ENCODE measurements around the gene SPEM3.

The SPEM3 gene

DNA sequence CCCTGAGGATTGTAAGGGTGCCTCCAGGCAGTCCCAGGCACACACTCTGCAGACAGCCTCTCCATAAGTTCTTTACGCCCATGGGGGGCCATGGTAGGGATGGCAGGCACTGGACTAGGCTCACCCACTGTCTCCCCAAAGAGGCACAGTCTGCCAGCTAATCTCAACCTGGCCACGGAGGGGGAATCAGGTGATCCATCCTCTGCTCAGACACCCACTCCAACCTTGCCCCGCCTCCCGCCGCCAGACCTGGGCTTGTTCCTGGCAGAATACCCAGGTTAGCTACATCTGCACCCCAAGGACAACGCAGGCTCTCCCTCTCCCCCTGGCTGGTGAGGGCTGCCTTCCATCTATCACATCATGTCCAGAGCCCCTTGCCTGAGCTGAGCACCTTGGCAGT, 19.8 kb upstream of the SPEM3 start:
- Histone ChIP-seq H3K9ac (ENCODE audit: low read length) (no peak overlapping the region), H3K79me1 (replicated peaks; ENCODE audit: low read length, poor library complexity, severe bottlenecking) (peaks cover 22% of the 10 kb centered on the region), H2AK5ac (ENCODE audit: low read length, severe bottlenecking) (no peak overlapping the region), H3K36me3 (ENCODE audit: control insufficient read depth in 1 of 2, insufficient read depth in 2 of 2, low read depth in 1 of 2, low read length in 2 of 2) (peaks cover 29 to 38% of the 10 kb centered on the region in 2 experiments), H3K4me1 (ENCODE audit: control insufficient read depth, insufficient read depth, low read depth, low read length) (peaks cover 18% of the 10 kb centered on the region), H3K4me2 (ENCODE audit: low read length, poor library complexity, severe bottlenecking) (no peak overlapping the region), H2AFZ (ENCODE audit: low read depth, low read length) (no peak overlapping the region), H3K9me3 (ENCODE audit: control insufficient read depth, low read length) (no peaks in the 10 kb centered on the region), H3K18ac (ENCODE audit: low read depth in 1 of 2, low read length in 2 of 2) (no peak overlapping the region), H3K4me3 (ENCODE audit: insufficient read depth in 1 of 2, low read depth in 1 of 2, low read length in 2 of 2) (no peak overlapping the region), H2BK120ac (ENCODE audit: low read depth, low read length) (no peak overlapping the region), H3K14ac (ENCODE audit: low read length in 2 of 2) (no peak overlapping the region), H3K27me3 (ENCODE audit: control insufficient read depth in 1 of 2, insufficient read depth in 1 of 2, low read length in 2 of 2) (no peaks in the 10 kb centered on the region), H4K91ac (ENCODE audit: low read length) (no peak overlapping the region), H3K27ac (ENCODE audit: low read length, poor library complexity, severe bottlenecking) (no peak overlapping the region), H4K8ac (ENCODE audit: low read length) (no peak overlapping the region), H3K4ac (ENCODE audit: low read depth in 1 of 2, low read length in 2 of 2) (no peak overlapping the region), H2BK5ac (ENCODE audit: low read depth, low read length, poor library complexity, severe bottlenecking) (no peak overlapping the region), H3K23ac (ENCODE audit: low read length in 2 of 2) (no peak overlapping the region), H2BK12ac (ENCODE audit: low read length in 2 of 2) (no peak overlapping the region), H2BK15ac (ENCODE audit: low read depth, poor library complexity, severe bottlenecking) (no peak overlapping the region)
- WGBS = 88% methylated on average over 6 of the region's 6 CpGs
- DNase-seq = no peak

DNA sequence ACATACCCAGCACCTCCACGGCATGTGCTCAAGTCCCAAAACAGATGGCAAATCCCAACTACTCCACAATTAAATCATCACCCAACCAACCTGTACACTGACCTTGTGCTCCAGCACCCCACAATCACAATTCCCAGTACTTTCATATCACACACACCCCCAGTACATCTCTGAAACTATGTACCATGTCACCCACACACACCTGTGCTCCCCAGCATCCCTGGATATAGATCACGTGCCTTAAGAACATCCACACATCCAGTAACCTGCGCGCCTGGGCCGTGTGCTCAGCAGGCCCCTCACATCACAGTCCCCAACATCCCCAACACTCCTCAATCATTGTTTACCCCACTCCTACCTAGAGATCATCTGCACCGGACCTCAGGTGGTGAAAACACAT, 18.9 kb upstream of the SPEM3 start:
- Histone ChIP-seq H3K4me2 (ENCODE audit: low read length, poor library complexity, severe bottlenecking) (no peak overlapping the region), H2AK5ac (ENCODE audit: low read length, severe bottlenecking) (no peak overlapping the region), H4K91ac (ENCODE audit: low read length) (no peak overlapping the region), H2BK5ac (ENCODE audit: low read depth, low read length, poor library complexity, severe bottlenecking) (no peak overlapping the region), H3K36me3 (ENCODE audit: control insufficient read depth in 1 of 2, insufficient read depth in 2 of 2, low read depth in 1 of 2, low read length in 2 of 2) (peaks cover 29 to 46% of the 10 kb centered on the region in 2 experiments), H3K9ac (ENCODE audit: low read length) (no peak overlapping the region), H3K18ac (ENCODE audit: low read depth in 1 of 2, low read length in 2 of 2) (no peak overlapping the region), H2BK120ac (ENCODE audit: low read depth, low read length) (no peak overlapping the region), H3K23ac (ENCODE audit: low read length in 2 of 2) (no peak overlapping the region), H3K27ac (ENCODE audit: low read length, poor library complexity, severe bottlenecking) (no peak overlapping the region), H3K79me1 (replicated peaks; ENCODE audit: low read length, poor library complexity, severe bottlenecking) (peaks cover 23% of the 10 kb centered on the region), H3K4me1 (ENCODE audit: control insufficient read depth, insufficient read depth, low read depth, low read length) (peaks cover 18% of the 10 kb centered on the region), H3K4me3 (ENCODE audit: insufficient read depth in 1 of 2, low read depth in 1 of 2, low read length in 2 of 2) (no peak overlapping the region), H3K27me3 (ENCODE audit: control insufficient read depth in 1 of 2, insufficient read depth in 1 of 2, low read length in 2 of 2) (no peaks in the 10 kb centered on the region), H2AFZ (ENCODE audit: low read depth, low read length) (no peak overlapping the region), H3K9me3 (ENCODE audit: control insufficient read depth, low read length) (no peaks in the 10 kb centered on the region), H4K8ac (ENCODE audit: low read length) (no peak overlapping the region), H2BK12ac (ENCODE audit: low read length in 2 of 2) (no peak overlapping the region), H3K4ac (ENCODE audit: low read depth in 1 of 2, low read length in 2 of 2) (no peak overlapping the region), H2BK15ac (ENCODE audit: low read depth, poor library complexity, severe bottlenecking) (no peak overlapping the region), H3K14ac (ENCODE audit: low read length in 2 of 2) (no peak overlapping the region)
- WGBS = 95% methylated on average over 6 of the region's 6 CpGs
- DNase-seq = no peak

DNA sequence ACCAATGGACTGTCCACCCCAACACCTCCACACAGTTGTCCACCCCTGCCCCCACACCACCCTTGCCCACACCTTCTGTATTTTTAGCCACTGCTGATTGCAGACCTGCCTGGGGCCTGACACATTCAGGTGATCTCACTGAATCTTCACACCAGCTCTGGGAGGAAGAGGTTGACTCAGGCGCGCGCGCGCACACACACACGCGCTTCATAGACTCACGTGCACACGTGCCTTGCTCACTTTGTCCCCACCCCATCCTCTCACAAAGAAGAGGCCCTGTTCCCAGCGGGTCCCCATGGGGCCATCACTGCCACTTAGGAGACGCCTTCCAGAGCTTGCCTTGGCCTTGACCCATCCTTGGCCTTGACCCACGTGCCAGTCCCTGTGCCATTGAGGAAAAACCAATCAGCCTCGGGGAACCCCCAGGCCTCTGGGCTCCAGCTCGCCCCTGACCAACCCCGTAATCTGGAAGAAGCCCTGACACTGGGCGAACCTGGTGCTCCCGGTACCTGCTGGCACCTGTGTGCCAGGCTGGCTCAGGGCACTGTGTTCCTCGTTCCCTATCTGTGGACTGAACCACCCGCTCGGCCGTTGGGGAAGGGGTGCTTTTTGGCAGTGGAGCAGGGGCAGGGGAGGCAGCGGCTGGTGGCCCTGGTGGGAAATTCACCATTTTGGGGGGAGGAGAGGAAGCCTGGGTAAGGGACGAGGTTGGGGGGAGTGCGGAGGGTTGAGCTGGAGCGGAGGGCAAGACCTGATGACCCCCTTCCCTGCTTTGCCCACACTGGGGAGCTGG, 17.8 kb upstream of the SPEM3 start:
- Histone ChIP-seq H3K9ac (ENCODE audit: low read length) (no peak overlapping the region), H2AFZ (ENCODE audit: low read depth, low read length) (no peak overlapping the region), H3K4ac (ENCODE audit: low read depth in 1 of 2, low read length in 2 of 2) (no peak overlapping the region), H3K4me3 (ENCODE audit: insufficient read depth in 1 of 2, low read depth in 1 of 2, low read length in 2 of 2) (no peak overlapping the region), H3K14ac (ENCODE audit: low read length in 2 of 2) (no peak overlapping the region), H2BK12ac (ENCODE audit: low read length in 2 of 2) (no peak overlapping the region), H3K9me3 (ENCODE audit: control insufficient read depth, low read length) (no peaks in the 10 kb centered on the region), H3K27me3 (ENCODE audit: control insufficient read depth in 1 of 2, insufficient read depth in 1 of 2, low read length in 2 of 2) (no peaks in the 10 kb centered on the region), H3K27ac (ENCODE audit: low read length, poor library complexity, severe bottlenecking) (no peak overlapping the region), H3K4me2 (ENCODE audit: low read length, poor library complexity, severe bottlenecking) (no peak overlapping the region), H3K79me1 (replicated peaks; ENCODE audit: low read length, poor library complexity, severe bottlenecking) (peaks cover 20% of the 10 kb centered on the region), H4K8ac (ENCODE audit: low read length) (no peak overlapping the region), H4K91ac (ENCODE audit: low read length) (no peak overlapping the region), H3K36me3 (ENCODE audit: control insufficient read depth in 1 of 2, insufficient read depth in 2 of 2, low read depth in 1 of 2, low read length in 2 of 2) (peaks cover 40 to 57% of the 10 kb centered on the region in 2 experiments), H3K4me1 (ENCODE audit: control insufficient read depth, insufficient read depth, low read depth, low read length) (peaks cover 15% of the 10 kb centered on the region), H2BK120ac (ENCODE audit: low read depth, low read length) (no peak overlapping the region), H3K23ac (ENCODE audit: low read length in 2 of 2) (no peak overlapping the region), H2AK5ac (ENCODE audit: low read length, severe bottlenecking) (no peak overlapping the region), H3K18ac (ENCODE audit: low read depth in 1 of 2, low read length in 2 of 2) (no peak overlapping the region), H2BK5ac (ENCODE audit: low read depth, low read length, poor library complexity, severe bottlenecking) (no peak overlapping the region), H2BK15ac (ENCODE audit: low read depth, poor library complexity, severe bottlenecking) (no peak overlapping the region)
- WGBS = 96% methylated on average over 22 of the region's 25 CpGs
- DNase-seq = no peak

DNA sequence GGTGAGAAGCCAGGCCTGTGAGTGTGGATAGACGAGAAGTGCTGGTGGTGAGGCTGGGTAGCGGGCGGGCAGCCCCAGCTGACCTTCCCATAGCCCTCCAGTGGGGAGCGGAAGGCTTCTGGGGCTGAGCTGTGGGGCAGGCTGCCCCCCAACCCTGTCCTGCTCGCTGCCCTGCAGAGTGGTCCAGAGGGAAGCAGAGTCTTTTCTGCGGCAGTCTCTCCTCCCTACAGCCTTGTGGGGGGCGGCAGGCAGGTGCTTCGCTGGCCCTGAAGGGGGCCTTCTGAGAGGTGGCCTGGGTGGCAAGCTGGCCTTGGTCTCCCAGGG, 17.3 kb upstream of the SPEM3 start:
- H2BK5ac ChIP-seq (ENCODE audit: low read depth, low read length, poor library complexity, severe bottlenecking) = no peak overlapping the region
- H3K23ac ChIP-seq (ENCODE audit: low read length in 2 of 2) = no peak overlapping the region
- peaks cover 44 to 63% of the 10 kb centered on the region in 2 experiments for H3K36me3 ChIP-seq (ENCODE audit: control insufficient read depth in 1 of 2, insufficient read depth in 2 of 2, low read depth in 1 of 2, low read length in 2 of 2)
- H2BK12ac ChIP-seq (ENCODE audit: low read length in 2 of 2) = no peak overlapping the region
- no peak overlapping the region for H2AK5ac ChIP-seq (ENCODE audit: low read length, severe bottlenecking)
- no peak overlapping the region for H3K18ac ChIP-seq (ENCODE audit: low read depth in 1 of 2, low read length in 2 of 2)
- H3K79me1 ChIP-seq (replicated peaks; ENCODE audit: low read length, poor library complexity, severe bottlenecking) = peaks cover 20% of the 10 kb centered on the region
- no peak for DNase-seq
- H2BK120ac ChIP-seq (ENCODE audit: low read depth, low read length) = no peak overlapping the region
- H3K4me1 ChIP-seq (ENCODE audit: control insufficient read depth, insufficient read depth, low read depth, low read length) = peaks cover 13% of the 10 kb centered on the region
- H3K9ac ChIP-seq (ENCODE audit: low read length) = no peak overlapping the region
- H2BK15ac ChIP-seq (ENCODE audit: low read depth, poor library complexity, severe bottlenecking) = no peak overlapping the region
- H2AFZ ChIP-seq (ENCODE audit: low read depth, low read length) = no peak overlapping the region
- H3K27me3 ChIP-seq (ENCODE audit: control insufficient read depth in 1 of 2, insufficient read depth in 1 of 2, low read length in 2 of 2) = no peaks in the 10 kb centered on the region
- no peak overlapping the region for H4K8ac ChIP-seq (ENCODE audit: low read length)
- no peak overlapping the region for H3K14ac ChIP-seq (ENCODE audit: low read length in 2 of 2)
- no peak overlapping the region for H3K27ac ChIP-seq (ENCODE audit: low read length, poor library complexity, severe bottlenecking)
- H3K9me3 ChIP-seq (ENCODE audit: control insufficient read depth, low read length) = no peaks in the 10 kb centered on the region
- WGBS = 96% methylated on average over 8 of the region's 8 CpGs
- H4K91ac ChIP-seq (ENCODE audit: low read length) = no peak overlapping the region
- H3K4me3 ChIP-seq (ENCODE audit: insufficient read depth in 1 of 2, low read depth in 1 of 2, low read length in 2 of 2) = no peak overlapping the region
- H3K4me2 ChIP-seq (ENCODE audit: low read length, poor library complexity, severe bottlenecking) = no peak overlapping the region
- no peak overlapping the region for H3K4ac ChIP-seq (ENCODE audit: low read depth in 1 of 2, low read length in 2 of 2)

Data from mesenchymal stem cell (in vitro differentiated cells and primary cell).